Endothelial cell (in vitro differentiated cells): ENCODE data around the gene WDR47. TPM values are rescaled to one million over a fixed set of nuclear protein-coding genes. Genes with fewer than 3 reads are reported as not detected.

Experiments used
- DNase-seq: peaks from one replicate; pipeline ENCODE4 v3.0.0; 2021; ENCODE audit warnings: low spot score
- H3K27ac Mint-ChIP-seq: one replicate; pipeline ENCODE4 v1.8.0; 2021; ENCODE audit warnings: mixed read lengths, inconsistent platforms; ENCODE audit not compliant: unreplicated experiment
- H3K27me3 Mint-ChIP-seq: one replicate; pipeline ENCODE4 v1.8.0; 2021; ENCODE audit warnings: mild to moderate bottlenecking, moderate library complexity, mixed read lengths, inconsistent platforms; ENCODE audit not compliant: unreplicated experiment
- H3K36me3 Mint-ChIP-seq: one replicate; pipeline ENCODE4 v1.8.0; 2021; ENCODE audit warnings: mild to moderate bottlenecking, low read depth, mixed read lengths, inconsistent platforms; ENCODE audit not compliant: unreplicated experiment
- H3K4me1 Mint-ChIP-seq: one replicate; pipeline ENCODE4 v1.8.0; 2021; ENCODE audit warnings: mild to moderate bottlenecking, mixed read lengths, inconsistent platforms; ENCODE audit not compliant: unreplicated experiment
- H3K4me3 Mint-ChIP-seq: one replicate; pipeline ENCODE4 v1.8.0; 2021; ENCODE audit warnings: mild to moderate bottlenecking, mixed read lengths, inconsistent platforms; ENCODE audit not compliant: unreplicated experiment
- H3K9me3 Mint-ChIP-seq: one replicate; pipeline ENCODE4 v1.8.0; 2021; ENCODE audit warnings: mixed read lengths, inconsistent platforms; ENCODE audit not compliant: unreplicated experiment
- CTCF ChIP-seq: fragments of 200-600 bp; sonication (generic); IDR thresholded peaks from one replicate; pipeline ENCODE4 v1.5.0; 2021; ENCODE audit warnings: antibody characterized with exemption; ENCODE audit not compliant: unreplicated experiment
- total RNA-seq: library from RNA; stranded (reverse); fragmentation: NEBNext Ultra II Directional; extraction: Animal tissue kit (Norgen Biotek cat#: 25700); gene quantifications from one replicate; pipeline ENCODE4 v1.2.1, GENCODE V29; 2021; ENCODE audit not compliant: unreplicated experiment

The WDR47 gene
- total RNA-seq, 1 donor from 2014 or later, result 19.4 TPM

DNA sequence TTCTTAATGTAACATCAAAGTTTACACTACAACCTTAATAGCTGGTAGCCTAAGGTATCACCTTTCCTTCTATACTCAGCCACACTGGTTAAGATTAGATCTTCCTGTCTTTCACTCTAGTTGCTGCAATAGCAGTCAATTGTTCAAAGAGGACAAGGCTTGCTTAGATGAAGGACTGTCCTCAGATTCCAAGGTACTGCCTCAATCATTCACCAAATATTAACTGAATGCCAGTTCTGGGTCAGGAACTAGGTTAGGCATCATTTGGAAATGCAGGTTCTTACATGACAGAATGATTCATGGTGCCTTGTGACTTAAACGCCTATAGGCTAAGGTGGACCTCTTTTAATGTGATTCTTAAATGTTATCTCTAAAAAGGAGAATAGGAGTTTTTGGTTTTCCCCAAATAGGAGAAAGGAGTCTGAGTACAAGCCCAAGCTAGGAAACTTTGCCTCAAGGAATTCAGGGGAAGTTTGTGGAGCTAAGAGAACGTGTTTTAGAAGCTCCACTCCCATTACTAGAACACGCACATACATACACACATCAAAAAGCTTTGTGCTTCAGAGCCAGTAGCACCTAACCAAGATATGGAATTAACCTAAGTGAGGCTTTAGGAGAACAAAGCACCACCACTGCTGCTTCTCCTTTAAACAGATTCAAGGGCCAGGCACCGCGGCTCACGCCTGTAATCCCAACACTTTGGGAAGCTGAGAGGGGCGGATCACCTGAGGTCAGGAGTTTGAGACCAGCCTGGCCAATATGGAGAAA, 8.5 kb upstream of the WDR47 start:
- no peak for TF ChIP-seq CTCF
- Mint-ChIP-seq H3K27ac (no peak overlapping the region), H3K27me3 (no peaks in the 10 kb centered on the region)

DNA sequence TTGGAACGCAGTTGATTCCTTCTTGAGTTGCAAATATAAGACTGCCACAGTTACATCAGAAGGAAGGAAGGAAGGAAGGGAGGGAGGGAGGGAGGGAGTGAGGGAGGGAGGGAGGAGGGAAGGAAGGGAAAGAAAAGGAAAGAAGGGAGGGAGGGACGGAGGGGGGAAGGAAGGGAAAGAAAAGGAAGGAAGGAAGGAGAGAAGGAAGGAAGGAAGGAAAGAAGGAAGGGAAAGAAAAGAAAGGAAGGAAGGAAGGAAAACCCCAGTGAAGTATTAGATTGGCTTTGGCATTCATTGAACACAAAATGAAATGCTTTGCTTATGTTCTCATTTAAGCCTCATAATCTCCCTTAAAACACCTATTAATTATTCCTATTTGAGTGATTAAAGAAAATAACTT, 6.4 kb upstream of the WDR47 start:
- Mint-ChIP-seq H3K4me3 (no peak overlapping the region), H3K4me1 (no peaks in the 10 kb centered on the region), H3K36me3 (no peaks in the 10 kb centered on the region), H3K9me3 (no peaks in the 10 kb centered on the region), H3K27ac (no peak overlapping the region), H3K27me3 (no peaks in the 10 kb centered on the region)
- TF ChIP-seq CTCF, result no peak
- no peak for DNase-seq

More for the DNA sequence above, 8.5 kb upstream of the WDR47 start:
- DNase-seq, result no peak
- Mint-ChIP-seq H3K36me3 (no peaks in the 10 kb centered on the region), H3K4me3 (no peak overlapping the region), H3K9me3 (no peaks in the 10 kb centered on the region), H3K4me1 (no peaks in the 10 kb centered on the region)

DNA sequence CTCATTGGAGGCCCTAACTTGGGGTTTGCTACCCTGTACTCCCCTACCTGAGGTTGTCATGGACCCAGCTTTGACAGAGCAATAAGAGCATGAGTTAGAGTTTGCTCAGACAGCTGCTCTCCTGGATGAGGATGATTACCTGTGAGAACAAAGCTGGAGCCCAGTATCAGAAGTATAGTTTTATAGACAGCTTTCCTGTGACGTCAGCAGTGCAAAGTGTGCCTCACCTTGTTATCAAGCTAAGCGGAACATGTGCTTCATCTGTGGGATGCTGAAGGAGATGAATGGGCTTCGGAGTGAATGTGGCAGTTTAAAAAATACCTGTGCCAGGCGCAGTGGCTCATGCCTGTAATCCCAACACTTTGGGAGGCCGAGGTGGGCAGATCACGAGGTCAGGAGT, 5.4 kb upstream of the WDR47 start:
- Mint-ChIP-seq H3K27ac (no peak overlapping the region), H3K9me3 (no peaks in the 10 kb centered on the region), H3K4me1 (peaks cover 3% of the 10 kb centered on the region), H3K27me3 (no peaks in the 10 kb centered on the region), H3K36me3 (peaks cover 3% of the 10 kb centered on the region), H3K4me3 (no peak overlapping the region)
- DNase-seq, result no peak
- TF ChIP-seq CTCF, result no peak

DNA sequence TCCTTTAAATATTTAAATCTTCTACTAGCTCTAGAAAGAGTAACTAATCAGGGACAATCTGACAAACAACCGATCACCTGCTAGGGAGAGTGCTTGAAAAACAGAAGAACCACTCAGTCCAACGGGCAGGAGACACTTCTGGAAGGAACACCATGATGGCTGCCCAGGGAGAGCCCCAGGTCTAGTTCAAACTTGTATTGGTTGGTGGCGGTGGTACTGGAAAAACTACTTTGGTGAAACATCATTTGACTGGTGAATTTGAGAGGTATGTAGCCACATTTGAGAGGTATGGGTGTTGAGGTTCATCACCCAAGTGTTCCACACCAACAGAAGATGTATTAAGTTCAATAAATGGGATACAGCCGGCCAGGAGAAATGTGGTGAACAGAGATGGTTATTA, 4.8 kb upstream of the WDR47 start:
- Mint-ChIP-seq H3K4me3 (no peak overlapping the region), H3K27me3 (no peaks in the 10 kb centered on the region), H3K27ac (no peak overlapping the region), H3K4me1 (peaks cover 4% of the 10 kb centered on the region), H3K9me3 (no peaks in the 10 kb centered on the region), H3K36me3 (peaks cover 4% of the 10 kb centered on the region)
- TF ChIP-seq CTCF, result no peak
- no peak for DNase-seq

DNA sequence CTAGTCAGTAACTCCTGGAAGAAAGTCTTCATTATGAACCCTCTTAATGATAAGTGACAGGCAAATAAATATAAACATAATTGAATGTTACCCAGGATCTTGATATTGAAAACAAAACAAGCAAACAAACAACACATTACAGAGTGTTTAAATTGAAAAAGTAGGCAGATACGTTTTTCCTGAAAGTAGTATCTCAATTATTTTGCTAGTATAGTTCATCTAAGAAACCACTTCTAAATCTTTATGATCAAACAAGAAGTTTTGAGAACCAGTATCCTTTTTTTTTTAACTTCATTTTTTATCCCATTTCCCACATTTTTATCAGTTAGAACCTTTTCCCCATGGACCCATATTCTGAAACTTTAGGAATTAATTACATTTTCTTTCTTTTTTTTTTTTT, 3.7 kb upstream of the WDR47 start:
- peaks cover 4% of the 10 kb centered on the region for H3K4me1 Mint-ChIP-seq
- peaks cover 4% of the 10 kb centered on the region for H3K27me3 Mint-ChIP-seq
- no peak overlapping the region for H3K27ac Mint-ChIP-seq
- TF ChIP-seq CTCF, result no peak
- H3K36me3 Mint-ChIP-seq, result peaks cover 4% of the 10 kb centered on the region
- no peaks in the 10 kb centered on the region for H3K9me3 Mint-ChIP-seq
- H3K4me3 Mint-ChIP-seq, result no peak overlapping the region
- DNase-seq, result no peak
